ENCODE results near the gene IGLL5. TPM values are rescaled to one million over a fixed set of nuclear protein-coding genes. Genes with fewer than 3 reads are reported as not detected.

IGLL5 gene
- total RNA-seq, 1 donor from 2014 or later: not detected

DNA sequence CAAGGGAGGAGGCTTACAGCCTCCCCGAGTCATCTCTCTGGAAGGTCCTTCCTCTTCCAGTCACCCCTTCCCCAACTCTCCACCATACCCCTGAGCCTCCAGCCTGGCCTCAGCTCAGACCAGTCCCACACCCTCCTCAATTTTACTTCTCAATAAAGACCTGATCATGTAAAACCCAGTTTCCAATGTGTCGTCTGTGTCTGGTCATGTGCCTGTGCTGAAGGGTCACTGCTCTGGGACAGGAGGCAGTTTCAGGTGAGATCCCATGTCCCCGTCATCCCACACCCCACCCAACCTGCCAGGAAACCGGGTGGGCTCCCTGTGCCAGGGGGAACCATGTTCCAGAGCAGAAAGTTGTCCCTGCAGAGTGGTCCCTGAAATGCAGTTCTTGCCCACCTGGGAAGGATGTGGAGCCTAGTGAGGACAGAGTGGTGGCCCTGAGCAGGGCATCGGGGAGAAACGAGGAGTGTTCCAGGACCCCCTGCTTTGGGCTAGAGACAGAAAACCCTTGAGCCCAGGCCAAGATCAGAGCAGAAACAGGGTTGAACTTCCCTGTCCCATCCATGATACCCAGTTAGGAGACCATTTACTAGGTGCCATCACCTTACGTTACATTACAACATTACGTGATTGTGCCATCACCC, 19.4 kb downstream of the IGLL5 start:
- Mint-ChIP-seq H3K4me3 (ENCODE audit: unreplicated experiment) (no peak overlapping the region), H3K27ac (ENCODE audit: unreplicated experiment) (no peak overlapping the region), H3K4me1 (ENCODE audit: low read depth, unreplicated experiment) (no peaks in the 10 kb centered on the region), H3K27me3 (ENCODE audit: low read depth, unreplicated experiment) (peaks cover 72% of the 10 kb centered on the region), H3K9me3 (ENCODE audit: unreplicated experiment) (peaks cover 5% of the 10 kb centered on the region), H3K36me3 (ENCODE audit: low read depth, unreplicated experiment) (no peaks in the 10 kb centered on the region)
- no peak for TF ChIP-seq EZH2 (IDR thresholded peaks at IDR 0.05; ENCODE audit: insufficient read depth, low read length)
- no peak for TF ChIP-seq CTCF (IDR thresholded peaks at IDR 0.05; ENCODE audit: insufficient read depth, low read depth, low read length)
- Histone ChIP-seq H3K36me3 (ENCODE audit: insufficient read depth, low read length) (no peaks in the 10 kb centered on the region), H3K79me2 (ENCODE audit: insufficient read depth, low read length) (no peaks in the 10 kb centered on the region), H3K4me3 (ENCODE audit: insufficient read depth, low read depth, low read length) (no peak overlapping the region), H3K4me2 (ENCODE audit: low read length) (no peak overlapping the region), H3K9ac (ENCODE audit: low read length) (no peak overlapping the region), H4K20me1 (ENCODE audit: insufficient read depth, low read length) (no peaks in the 10 kb centered on the region), H3K27me3 (ENCODE audit: insufficient read depth, low read length) (peaks cover 3% of the 10 kb centered on the region), H2AFZ (ENCODE audit: low read depth, low read length) (no peak overlapping the region), H3K9me3 (ENCODE audit: insufficient read depth, low read depth, low read length) (no peaks in the 10 kb centered on the region), H3K27ac (ENCODE audit: low read depth, low read length) (no peak overlapping the region), H3K4me1 (ENCODE audit: insufficient read depth, low read length) (no peaks in the 10 kb centered on the region)
- DNase-seq (ENCODE audit: low read depth) (no peak), FAIRE-seq (no peak)

GRCh38 chr22:22907551-22908494, 20.2 kb downstream of the IGLL5 start:
- FAIRE-seq (no peak), DNase-seq (ENCODE audit: low read depth) (no peak)
- Mint-ChIP-seq H3K27me3 (ENCODE audit: low read depth, unreplicated experiment) (peaks cover 72% of the 10 kb centered on the region), H3K36me3 (ENCODE audit: low read depth, unreplicated experiment) (no peaks in the 10 kb centered on the region), H3K4me1 (ENCODE audit: low read depth, unreplicated experiment) (no peaks in the 10 kb centered on the region), H3K27ac (ENCODE audit: unreplicated experiment) (no peak overlapping the region), H3K4me3 (ENCODE audit: unreplicated experiment) (no peak overlapping the region), H3K9me3 (ENCODE audit: unreplicated experiment) (peaks cover 5% of the 10 kb centered on the region)
- TF ChIP-seq EZH2 (IDR thresholded peaks at IDR 0.05; ENCODE audit: insufficient read depth, low read length) (no peak), CTCF (IDR thresholded peaks at IDR 0.05; ENCODE audit: insufficient read depth, low read depth, low read length) (no peak)
- Histone ChIP-seq H3K79me2 (ENCODE audit: insufficient read depth, low read length) (no peaks in the 10 kb centered on the region), H3K4me3 (ENCODE audit: insufficient read depth, low read depth, low read length) (no peak overlapping the region), H3K4me2 (ENCODE audit: low read length) (no peak overlapping the region), H3K27ac (ENCODE audit: low read depth, low read length) (no peak overlapping the region), H4K20me1 (ENCODE audit: insufficient read depth, low read length) (no peaks in the 10 kb centered on the region), H3K9me3 (ENCODE audit: insufficient read depth, low read depth, low read length) (no peaks in the 10 kb centered on the region), H3K9ac (ENCODE audit: low read length) (no peak overlapping the region), H3K4me1 (ENCODE audit: insufficient read depth, low read length) (no peaks in the 10 kb centered on the region), H2AFZ (ENCODE audit: low read depth, low read length) (no peak overlapping the region), H3K36me3 (ENCODE audit: insufficient read depth, low read length) (no peaks in the 10 kb centered on the region), H3K27me3 (ENCODE audit: insufficient read depth, low read length) (no peaks in the 10 kb centered on the region)
